Measurements from ENCODE around the gene DENND10. TPM values are rescaled to one million over a fixed set of nuclear protein-coding genes. Genes with fewer than 3 reads are reported as not detected.

Gene DENND10
- total RNA-seq, 5 donors from 2014 or later (not counting 1 experiment from before 2014, with no cell fraction given): 28.5 to 52.4 (median 41.7) TPM

- Mint-ChIP-seq H3K36me3 (peaks cover 31% of the 10 kb centered on the region), H3K27ac (peak overlapping the region; percentile 10 to 78), H3K4me3 (no peak overlapping the region), H3K9me3 (no peaks in the 10 kb centered on the region), H3K4me1 (peaks cover 11 to 14% (median 11%) of the 10 kb centered on the region in 3 donors), H3K27me3 (no peaks in the 10 kb centered on the region)
- WGBS (ENCODE audit: insufficient coverage): 94% methylated on average over 12 of the region's 16 CpGs
- CTCF ChIA-PET: interaction anchor here (0.6 to 0.7 kb wide), 5 partner anchors 23 to 625 kb away, joined by 3 to 7 read pairs (median 3); no protein-coding TSS in a partner anchor
- Histone ChIP-seq H3K4me3 (ENCODE audit: control insufficient read depth in 1 of 2, extremely low read depth in 1 of 2, low read length in 1 of 2) (no peak overlapping the region), H3K9me3 (no peaks in the 10 kb centered on the region), H3K27me3 (replicated peaks in 1 of 2; ENCODE audit: control insufficient read depth in 2 of 2, extremely low read depth in 1 of 2, insufficient read depth in 2 of 2, low read length in 1 of 2) (no peaks in the 10 kb centered on the region), H3K27ac (ENCODE audit: low read length) (no peak overlapping the region), H3K36me3 (ENCODE audit: control insufficient read depth in 2 of 2, extremely low read depth in 1 of 2, insufficient read depth in 1 of 2, low read length in 1 of 2) (peaks cover 6 to 16% of the 10 kb centered on the region in 2 donors), H3K4me1 (ENCODE audit: control insufficient read depth in 1 of 2, extremely low read depth in 1 of 2, insufficient read depth in 2 of 2, low read length in 2 of 2) (no peaks in the 10 kb centered on the region)
- DNase-seq (no peak), ATAC-seq (replicated peaks in 1 of 4) (no peak)
- POLR2A ChIA-PET: no interaction called here
These were observed 34.7 kb downstream of the DENND10 start for GRCh38 chr10:119138346-119139306.

DNA sequence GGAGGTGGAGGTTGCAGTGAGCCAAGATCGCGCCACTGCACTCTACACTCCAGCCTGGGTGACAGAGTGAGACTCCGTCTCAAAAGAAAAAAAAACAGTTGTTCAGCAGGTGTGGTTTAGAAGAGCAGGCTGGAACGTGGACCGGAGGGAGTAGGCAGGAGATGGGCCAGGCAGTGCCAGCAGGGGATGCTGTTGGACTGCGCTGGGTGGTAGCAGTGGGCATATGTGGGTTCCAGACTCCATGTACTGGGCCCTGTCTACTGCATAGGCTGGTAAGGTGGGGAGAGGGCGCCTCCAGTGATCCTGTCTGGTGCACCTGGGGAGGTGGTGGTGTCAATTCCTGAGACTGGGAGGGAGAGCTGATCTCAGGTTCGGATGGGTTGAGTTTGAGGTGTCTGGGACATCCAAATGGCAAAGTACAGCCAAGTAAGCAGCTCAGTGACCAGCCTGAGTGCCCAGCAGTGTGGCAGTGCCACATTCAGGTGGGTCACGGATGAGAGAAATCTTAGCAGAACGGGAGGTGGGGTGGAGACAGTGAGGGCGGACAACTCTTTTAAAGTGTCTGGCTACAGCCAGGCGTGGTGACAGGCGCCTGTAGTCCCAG lies 35.7 kb downstream of the DENND10 start:
- WGBS (ENCODE audit: insufficient coverage): 82% methylated on average over 12 of the region's 13 CpGs
- ChIA-PET CTCF (interaction anchor here (0.7 kb wide), 2 partner anchors 333 to 624 kb away, joined by 3 read pairs; no protein-coding TSS in a partner anchor), POLR2A (no interaction called here)
- Mint-ChIP-seq H3K27me3 (no peaks in the 10 kb centered on the region), H3K27ac (peak overlapping the region; percentile 53 to 78), H3K36me3 (peaks cover 28% of the 10 kb centered on the region), H3K9me3 (no peaks in the 10 kb centered on the region), H3K4me1 (peaks cover 7 to 11% (median 9%) of the 10 kb centered on the region in 3 donors), H3K4me3 (no peak overlapping the region)
- Histone ChIP-seq H3K27me3 (replicated peaks in 1 of 2; ENCODE audit: control insufficient read depth in 2 of 2, extremely low read depth in 1 of 2, insufficient read depth in 2 of 2, low read length in 1 of 2) (no peaks in the 10 kb centered on the region), H3K27ac (ENCODE audit: low read length) (no peak overlapping the region), H3K4me3 (ENCODE audit: control insufficient read depth in 1 of 2, extremely low read depth in 1 of 2, low read length in 1 of 2) (no peak overlapping the region), H3K4me1 (ENCODE audit: control insufficient read depth in 1 of 2, extremely low read depth in 1 of 2, insufficient read depth in 2 of 2, low read length in 2 of 2) (no peaks in the 10 kb centered on the region), H3K9me3 (no peaks in the 10 kb centered on the region), H3K36me3 (ENCODE audit: control insufficient read depth in 2 of 2, extremely low read depth in 1 of 2, insufficient read depth in 1 of 2, low read length in 1 of 2) (peaks cover 6 to 12% of the 10 kb centered on the region in 2 donors)
- ATAC-seq (replicated peaks in 1 of 4) (peak; percentile 80 to 88 (median 82)), DNase-seq (peak; percentile 7 to 64 (median 38))

DNA sequence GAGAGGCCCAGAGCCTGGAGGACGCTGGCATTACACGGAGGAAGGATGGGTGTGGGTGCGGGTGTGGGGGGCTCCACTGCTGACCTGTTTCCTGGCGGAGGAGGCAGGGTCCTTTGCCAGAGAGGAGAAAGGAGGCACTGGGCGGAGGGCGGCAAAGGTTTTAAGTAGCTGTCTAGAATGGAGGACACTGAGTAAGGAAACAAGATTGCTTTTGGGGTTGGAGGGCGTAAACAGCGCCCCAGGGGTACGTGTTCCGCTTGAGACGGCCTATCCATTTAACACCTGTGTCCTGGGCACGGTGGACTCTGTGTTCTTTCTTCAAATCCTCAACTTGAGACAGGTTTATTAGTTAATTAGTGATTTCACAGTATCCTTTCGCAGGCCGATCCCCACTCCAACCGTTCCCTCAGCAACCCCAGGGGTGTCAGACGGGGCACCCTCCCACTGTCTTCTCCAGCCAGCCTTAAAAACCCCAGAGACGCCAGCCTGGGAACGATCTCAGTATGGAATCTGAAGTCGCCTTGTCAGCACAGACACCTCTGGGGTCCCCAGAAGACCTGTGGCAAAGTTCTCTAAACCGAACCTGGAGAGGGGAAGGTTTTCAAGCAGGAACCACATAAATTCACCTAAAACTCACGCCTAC lies 36.8 kb downstream of the DENND10 start:
- 95% methylated on average over 9 of the region's 21 CpGs for WGBS (ENCODE audit: insufficient coverage)
- no peak overlapping the region for H3K4me3 ChIP-seq (ENCODE audit: control insufficient read depth in 1 of 2, extremely low read depth in 1 of 2, low read length in 1 of 2)
- no peaks in the 10 kb centered on the region for H3K9me3 Mint-ChIP-seq
- H3K4me3 Mint-ChIP-seq: no peak overlapping the region
- no peaks in the 10 kb centered on the region for H3K9me3 ChIP-seq
- peaks cover 23% of the 10 kb centered on the region for H3K36me3 Mint-ChIP-seq
- POLR2A ChIA-PET: no interaction called here
- ATAC-seq (replicated peaks in 1 of 4) (no peak), DNase-seq (no peak)
- H3K4me1 ChIP-seq (ENCODE audit: control insufficient read depth in 1 of 2, extremely low read depth in 1 of 2, insufficient read depth in 2 of 2, low read length in 2 of 2): no peaks in the 10 kb centered on the region
- H3K27me3 ChIP-seq (replicated peaks in 1 of 2; ENCODE audit: control insufficient read depth in 2 of 2, extremely low read depth in 1 of 2, insufficient read depth in 2 of 2, low read length in 1 of 2): no peaks in the 10 kb centered on the region
- peaks cover 6 to 7% of the 10 kb centered on the region in 2 donors for H3K36me3 ChIP-seq (ENCODE audit: control insufficient read depth in 2 of 2, extremely low read depth in 1 of 2, insufficient read depth in 1 of 2, low read length in 1 of 2)
- no peaks in the 10 kb centered on the region for H3K27me3 Mint-ChIP-seq
- H3K27ac ChIP-seq (ENCODE audit: low read length): no peak overlapping the region
- CTCF ChIA-PET: no interaction called here
- H3K27ac Mint-ChIP-seq: no peak overlapping the region
- H3K4me1 Mint-ChIP-seq: peaks cover 5 to 7% (median 6%) of the 10 kb centered on the region in 3 donors

DNA sequence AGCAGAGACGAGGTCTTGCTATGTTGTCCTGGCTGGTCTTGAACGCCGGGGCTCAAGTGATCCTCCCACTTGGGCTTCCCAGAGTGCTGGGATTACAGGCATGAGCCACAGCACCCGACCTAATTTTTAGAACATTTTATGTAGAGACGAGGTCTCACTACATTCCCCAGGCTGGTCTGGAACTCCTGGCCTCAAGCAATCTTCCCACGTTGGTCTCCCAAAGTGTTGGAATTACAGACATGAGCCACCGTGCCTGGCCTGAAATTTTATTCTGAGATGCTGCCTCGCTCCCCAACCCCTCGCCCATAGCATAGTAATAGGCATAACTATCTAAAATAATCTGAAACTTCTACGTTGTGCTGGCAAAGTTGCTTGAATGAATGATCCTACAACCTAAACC lies 39.7 kb downstream of the DENND10 start:
- Mint-ChIP-seq H3K4me1 (peaks cover 5 to 7% (median 6%) of the 10 kb centered on the region in 3 donors), H3K36me3 (peaks cover 19% of the 10 kb centered on the region), H3K4me3 (no peak overlapping the region), H3K27me3 (no peaks in the 10 kb centered on the region), H3K27ac (peak overlapping the region in 1 of 2 donors; percentile 25), H3K9me3 (no peaks in the 10 kb centered on the region)
- DNase-seq (no peak), ATAC-seq (replicated peaks in 1 of 4) (no peak)
- Histone ChIP-seq H3K9me3 (no peaks in the 10 kb centered on the region), H3K27me3 (replicated peaks in 1 of 2; ENCODE audit: control insufficient read depth in 2 of 2, extremely low read depth in 1 of 2, insufficient read depth in 2 of 2, low read length in 1 of 2) (no peaks in the 10 kb centered on the region), H3K36me3 (ENCODE audit: control insufficient read depth in 2 of 2, extremely low read depth in 1 of 2, insufficient read depth in 1 of 2, low read length in 1 of 2) (peaks cover 11 to 21% of the 10 kb centered on the region in 2 donors), H3K4me3 (ENCODE audit: control insufficient read depth in 1 of 2, extremely low read depth in 1 of 2, low read length in 1 of 2) (no peak overlapping the region), H3K4me1 (ENCODE audit: control insufficient read depth in 1 of 2, extremely low read depth in 1 of 2, insufficient read depth in 2 of 2, low read length in 2 of 2) (no peaks in the 10 kb centered on the region), H3K27ac (ENCODE audit: low read length) (no peak overlapping the region)
- CTCF ChIA-PET: interaction anchor here in 1 of 2 donors (0.6 kb wide), 1 partner anchor 300 kb away, joined by 4 read pairs; no protein-coding TSS in a partner anchor
- WGBS (ENCODE audit: insufficient coverage): 90% methylated on average over 5 of the region's 10 CpGs
- POLR2A ChIA-PET: no interaction called here

GRCh38 chr10:119149157-119149556 lies 45.2 kb downstream of the DENND10 start:
- Mint-ChIP-seq H3K27ac (no peak overlapping the region), H3K27me3 (no peaks in the 10 kb centered on the region), H3K9me3 (no peaks in the 10 kb centered on the region), H3K4me1 (no peaks in the 10 kb centered on the region), H3K4me3 (no peak overlapping the region), H3K36me3 (peaks cover 24% of the 10 kb centered on the region)
- ATAC-seq (replicated peaks in 1 of 4): no peak
- Histone ChIP-seq H3K4me1 (ENCODE audit: control insufficient read depth in 1 of 2, extremely low read depth in 1 of 2, insufficient read depth in 2 of 2, low read length in 2 of 2) (no peaks in the 10 kb centered on the region), H3K27ac (ENCODE audit: low read length) (no peak overlapping the region), H3K27me3 (replicated peaks in 1 of 2; ENCODE audit: control insufficient read depth in 2 of 2, extremely low read depth in 1 of 2, insufficient read depth in 2 of 2, low read length in 1 of 2) (no peaks in the 10 kb centered on the region), H3K36me3 (ENCODE audit: control insufficient read depth in 2 of 2, extremely low read depth in 1 of 2, insufficient read depth in 1 of 2, low read length in 1 of 2) (peaks cover 18 to 45% of the 10 kb centered on the region in 2 donors), H3K4me3 (ENCODE audit: control insufficient read depth in 1 of 2, extremely low read depth in 1 of 2, low read length in 1 of 2) (no peak overlapping the region), H3K9me3 (no peaks in the 10 kb centered on the region)
- POLR2A ChIA-PET: no interaction called here
- CTCF ChIA-PET: interaction anchor here in 1 of 2 donors (0.6 kb wide), 1 partner anchor 15 kb away, joined by 4 read pairs; no protein-coding TSS in a partner anchor
- DNase-seq: no peak
- WGBS (ENCODE audit: insufficient coverage): 85% methylated on average over 3 of the region's 8 CpGs

DNA sequence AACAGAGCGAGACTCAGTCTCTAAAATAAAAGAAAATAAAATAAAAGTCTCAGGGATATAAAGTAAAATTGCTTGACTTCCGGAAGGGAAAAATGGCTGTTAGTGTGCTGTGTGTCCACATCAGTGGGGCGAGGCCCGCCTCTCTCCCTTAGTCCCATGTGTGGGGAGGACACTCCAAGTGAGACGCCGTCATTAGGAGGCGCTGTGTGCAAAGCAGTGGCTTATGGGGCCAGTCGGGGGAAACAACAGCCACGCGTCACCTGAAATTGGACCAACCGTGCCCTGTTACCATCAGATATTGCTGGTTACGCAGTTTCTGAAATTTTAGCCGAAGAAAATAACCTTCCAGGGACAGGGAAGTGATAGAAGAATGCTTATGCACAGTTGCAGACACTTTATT lies 45.8 kb downstream of the DENND10 start:
- Mint-ChIP-seq H3K27me3 (no peaks in the 10 kb centered on the region), H3K9me3 (no peaks in the 10 kb centered on the region), H3K27ac (no peak overlapping the region), H3K4me3 (no peak overlapping the region), H3K4me1 (no peaks in the 10 kb centered on the region), H3K36me3 (peaks cover 24% of the 10 kb centered on the region)
- Histone ChIP-seq H3K36me3 (ENCODE audit: control insufficient read depth in 2 of 2, extremely low read depth in 1 of 2, insufficient read depth in 1 of 2, low read length in 1 of 2) (peaks cover 20 to 49% of the 10 kb centered on the region in 2 donors), H3K4me3 (ENCODE audit: control insufficient read depth in 1 of 2, extremely low read depth in 1 of 2, low read length in 1 of 2) (no peak overlapping the region), H3K9me3 (no peaks in the 10 kb centered on the region), H3K27ac (ENCODE audit: low read length) (no peak overlapping the region), H3K27me3 (replicated peaks in 1 of 2; ENCODE audit: control insufficient read depth in 2 of 2, extremely low read depth in 1 of 2, insufficient read depth in 2 of 2, low read length in 1 of 2) (no peaks in the 10 kb centered on the region), H3K4me1 (ENCODE audit: control insufficient read depth in 1 of 2, extremely low read depth in 1 of 2, insufficient read depth in 2 of 2, low read length in 2 of 2) (no peaks in the 10 kb centered on the region)
- ChIA-PET POLR2A (no interaction called here), CTCF (no interaction called here)
- DNase-seq (no peak), ATAC-seq (replicated peaks in 1 of 4) (no peak)
- WGBS (ENCODE audit: insufficient coverage): 95% methylated on average over 8 of the region's 13 CpGs
